HG03159 (cell line): ENCODE data around the gene KRT8.

Experiments
- ATAC-seq: cut with Tn5 transposase; IDR thresholded peaks from one replicate; pipeline ENCODE4 v1.9.1; 2021; ENCODE audit warnings: mild to moderate bottlenecking, moderate library complexity; ENCODE audit not compliant: unreplicated experiment

Gene KRT8

GRCh38 chr12:52848661-52849255, 56.1 kb downstream of the KRT8 start, which contains the start of gene KRT78:
TSS of gene KRT78 (minus strand) at chr12:52848994. CDS start at chr12:52848930, 64 bp downstream.
- ATAC-seq = no peak

- no peak for ATAC-seq
These were observed 57.4 kb downstream of the KRT8 start for GRCh38 chr12:52847335-52848102.
